ENCODE data around the gene HIVEP3.

HIVEP3 gene

GRCh38 chr1:41876576-41877445 is 41.9 kb downstream of the HIVEP3 start:
- no peak overlapping the region for H3K4me3 ChIP-seq (ENCODE audit: low read length)
- TF ChIP-seq, protein P1, sequence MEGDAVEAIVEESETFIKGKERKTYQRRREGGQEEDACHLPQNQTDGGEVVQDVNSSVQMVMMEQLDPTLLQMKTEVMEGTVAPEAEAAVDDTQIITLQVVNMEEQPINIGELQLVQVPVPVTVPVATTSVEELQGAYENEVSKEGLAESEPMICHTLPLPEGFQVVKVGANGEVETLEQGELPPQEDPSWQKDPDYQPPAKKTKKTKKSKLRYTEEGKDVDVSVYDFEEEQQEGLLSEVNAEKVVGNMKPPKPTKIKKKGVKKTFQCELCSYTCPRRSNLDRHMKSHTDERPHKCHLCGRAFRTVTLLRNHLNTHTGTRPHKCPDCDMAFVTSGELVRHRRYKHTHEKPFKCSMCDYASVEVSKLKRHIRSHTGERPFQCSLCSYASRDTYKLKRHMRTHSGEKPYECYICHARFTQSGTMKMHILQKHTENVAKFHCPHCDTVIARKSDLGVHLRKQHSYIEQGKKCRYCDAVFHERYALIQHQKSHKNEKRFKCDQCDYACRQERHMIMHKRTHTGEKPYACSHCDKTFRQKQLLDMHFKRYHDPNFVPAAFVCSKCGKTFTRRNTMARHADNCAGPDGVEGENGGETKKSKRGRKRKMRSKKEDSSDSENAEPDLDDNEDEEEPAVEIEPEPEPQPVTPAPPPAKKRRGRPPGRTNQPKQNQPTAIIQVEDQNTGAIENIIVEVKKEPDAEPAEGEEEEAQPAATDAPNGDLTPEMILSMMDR (IDR thresholded peaks at IDR 0.05; ENCODE audit: insufficient read depth, low read depth, low read length, missing control alignments), result no peak
- no peak for DNase-seq (ENCODE audit: low read depth)

DNA sequence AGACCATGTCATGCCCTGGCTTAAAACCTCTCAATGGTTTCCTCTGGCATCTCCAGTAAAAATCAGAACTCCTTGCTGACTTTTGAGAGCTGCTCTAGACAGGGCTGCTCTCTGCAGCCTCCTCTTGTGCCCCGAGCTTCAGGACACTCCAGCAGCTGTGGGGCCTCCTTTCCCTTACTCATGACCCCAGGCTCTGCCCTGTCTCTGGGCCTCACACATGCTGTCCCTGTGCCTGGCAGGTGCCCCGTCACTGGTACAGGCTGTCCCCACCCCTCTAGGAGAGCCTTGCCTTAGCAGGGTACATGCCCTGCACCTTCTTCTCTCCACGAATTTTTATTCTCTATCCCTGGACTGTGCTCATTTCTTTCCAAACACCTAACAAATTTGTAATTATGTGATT is 43.2 kb downstream of the HIVEP3 start:
- no peak for DNase-seq (ENCODE audit: low read depth)
- TF ChIP-seq, protein P1 (IDR thresholded peaks at IDR 0.05; ENCODE audit: insufficient read depth, low read depth, low read length, missing control alignments), result no peak
- no peak overlapping the region for H3K4me3 ChIP-seq (ENCODE audit: low read length)

DNA sequence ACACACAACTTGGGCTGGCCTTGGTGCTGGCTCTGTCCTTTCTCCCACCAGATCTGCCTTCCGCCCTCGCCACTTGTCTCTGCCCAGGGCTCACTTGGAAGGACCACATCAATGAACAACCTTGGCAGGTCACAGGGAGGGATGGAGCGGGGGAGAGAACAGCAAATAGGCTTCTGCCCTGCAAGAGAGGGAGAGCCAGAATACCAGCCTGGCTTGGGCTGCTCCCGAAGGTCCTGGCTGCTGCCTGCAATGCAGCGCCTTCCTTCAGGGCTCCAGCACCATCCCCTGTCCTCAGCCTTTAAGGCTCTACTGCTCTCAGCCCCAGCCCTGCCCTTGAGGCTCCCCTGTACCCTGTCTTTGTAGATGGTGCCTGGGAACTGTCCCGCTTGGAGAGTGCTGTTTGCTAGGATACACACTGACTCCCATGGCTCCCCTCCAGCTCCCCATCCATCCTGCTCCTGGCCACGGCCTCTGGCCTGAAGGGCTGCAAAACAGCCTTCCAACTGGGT is 43.8 kb downstream of the HIVEP3 start:
- DNase-seq (ENCODE audit: low read depth), result no peak
- H3K4me3 ChIP-seq (ENCODE audit: low read length), result no peak overlapping the region
- TF ChIP-seq, protein P1 (IDR thresholded peaks at IDR 0.05; ENCODE audit: insufficient read depth, low read depth, low read length, missing control alignments), result no peak

- TF ChIP-seq, protein P1 (IDR thresholded peaks at IDR 0.05; ENCODE audit: insufficient read depth, low read depth, low read length, missing control alignments), result no peak
- H3K4me3 ChIP-seq (ENCODE audit: low read length), result no peak overlapping the region
- no peak for DNase-seq (ENCODE audit: low read depth)
Observed at GRCh38 chr1:41874151-41874719, 44.5 kb downstream of the HIVEP3 start.

DNA sequence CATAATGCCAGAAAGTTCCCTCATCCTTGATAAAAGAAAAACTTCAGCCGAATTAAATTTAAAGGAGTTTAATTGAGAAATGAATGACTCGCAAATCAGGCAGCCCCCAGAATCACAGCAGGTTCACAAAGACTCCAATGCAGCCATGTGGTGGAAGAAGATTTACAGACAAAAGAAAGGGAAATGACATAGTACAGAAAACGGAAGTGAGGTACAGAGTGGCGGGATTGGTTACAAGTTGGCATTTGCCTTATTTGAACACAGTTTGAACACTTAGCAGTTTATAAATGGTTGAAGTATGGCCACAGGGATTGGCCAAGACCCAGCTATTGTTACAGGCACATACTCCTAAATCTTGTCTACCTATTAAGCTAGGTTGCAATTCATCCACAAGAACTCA is 46.6 kb downstream of the HIVEP3 start:
- no peak overlapping the region for H3K4me3 ChIP-seq (ENCODE audit: low read length)
- no peak for DNase-seq (ENCODE audit: low read depth)
- TF ChIP-seq, protein P1 (IDR thresholded peaks at IDR 0.05; ENCODE audit: insufficient read depth, low read depth, low read length, missing control alignments), result no peak

DNA sequence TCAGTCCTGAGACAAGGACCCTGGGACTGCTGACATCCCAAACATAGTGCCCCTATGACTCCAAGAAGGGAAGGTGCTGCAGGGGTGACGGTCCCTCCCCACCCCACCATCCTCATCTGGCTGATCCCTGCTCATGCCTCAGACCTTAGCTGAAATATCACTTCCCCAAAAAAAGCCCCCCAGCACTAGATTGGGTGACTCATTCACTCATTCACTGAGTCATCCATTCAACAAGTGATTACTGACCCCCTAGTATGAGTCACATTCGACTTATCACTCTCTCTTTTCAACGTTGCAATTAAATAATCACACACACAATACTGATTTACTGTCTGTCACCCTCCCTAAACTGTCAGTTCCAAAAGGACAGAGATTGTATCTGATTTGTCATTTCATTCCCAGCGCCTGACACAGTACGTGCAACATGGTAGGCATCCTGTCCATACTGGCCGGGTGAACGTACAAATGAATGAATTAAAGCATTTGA is 48.6 kb downstream of the HIVEP3 start:
- H3K4me3 ChIP-seq (ENCODE audit: low read length), result no peak overlapping the region
- TF ChIP-seq, protein P1 (IDR thresholded peaks at IDR 0.05; ENCODE audit: insufficient read depth, low read depth, low read length, missing control alignments), result no peak
- peak; percentile 82 for DNase-seq (ENCODE audit: low read depth)

All from epithelial cell of esophagus (primary cell).